GM19372 (cell line): Measurements from ENCODE around the gene PRKCZ.
"Not testable (repeated sequence)": the region's sequence is repeated elsewhere in the genome, so short reads cannot be mapped to it uniquely, and the experiment has no call there.

Experiments
- ATAC-seq: cut with Tn5 transposase; IDR thresholded peaks from one replicate; pipeline ENCODE4 v1.9.1; 2021; ENCODE audit warnings: mild to moderate bottlenecking, low read depth, moderate library complexity; ENCODE audit not compliant: unreplicated experiment

PRKCZ gene

DNA sequence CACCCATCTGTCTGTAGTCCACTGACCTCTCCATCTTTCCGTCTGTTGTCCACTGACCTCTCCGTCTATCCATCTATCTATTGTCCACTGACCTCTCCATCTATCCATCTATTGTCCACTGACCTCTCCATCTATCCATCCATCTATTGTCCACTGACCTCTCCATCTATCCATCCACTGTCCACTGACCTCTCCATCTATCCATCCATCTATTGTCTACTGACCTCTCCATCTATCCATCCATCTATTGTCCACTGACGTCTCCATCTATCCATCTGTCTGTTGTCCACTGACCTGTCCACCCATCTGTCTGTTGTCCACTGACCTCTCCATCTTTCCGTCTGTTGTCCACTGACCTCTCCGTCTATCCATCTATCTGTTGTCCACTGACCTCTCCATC, 97.7 kb downstream of the PRKCZ start:
- ATAC-seq = not testable (repeated sequence)

DNA sequence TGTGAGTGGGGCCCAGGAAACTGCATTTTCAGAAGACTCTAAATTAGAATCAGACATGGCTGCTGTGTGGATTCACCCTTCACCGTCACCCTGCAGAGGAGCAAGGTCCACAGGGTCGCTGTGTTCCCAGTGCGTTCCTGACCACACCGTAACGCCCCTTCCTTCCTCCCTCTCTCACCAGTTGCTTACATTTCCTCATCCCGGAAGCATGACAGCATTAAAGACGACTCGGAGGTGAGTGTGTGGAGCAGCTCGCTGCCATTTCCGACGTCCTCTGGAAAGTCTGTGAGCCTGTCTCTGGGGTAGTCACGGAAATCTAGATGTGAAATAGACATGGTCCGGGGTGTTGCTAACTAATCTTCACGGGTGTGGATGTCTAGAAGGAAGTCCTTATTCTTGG, 98.5 kb downstream of the PRKCZ start:
- no peak for ATAC-seq

DNA sequence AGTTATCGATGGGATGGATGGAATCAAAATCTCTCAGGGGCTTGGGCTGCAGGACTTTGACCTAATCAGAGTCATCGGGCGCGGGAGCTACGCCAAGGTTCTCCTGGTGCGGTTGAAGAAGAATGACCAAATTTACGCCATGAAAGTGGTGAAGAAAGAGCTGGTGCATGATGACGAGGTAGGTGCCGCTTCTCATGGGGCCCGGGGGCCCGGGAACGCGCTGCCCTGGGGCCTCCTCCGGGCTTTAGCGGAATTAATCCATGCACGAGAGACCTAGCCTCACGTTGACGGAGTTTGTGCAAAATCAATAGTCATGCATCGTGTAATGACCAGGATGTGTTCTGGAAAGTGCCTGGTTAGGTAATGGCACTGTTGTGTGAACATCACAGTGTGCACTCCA, 100.6 kb downstream of the PRKCZ start:
- ATAC-seq = no peak

DNA sequence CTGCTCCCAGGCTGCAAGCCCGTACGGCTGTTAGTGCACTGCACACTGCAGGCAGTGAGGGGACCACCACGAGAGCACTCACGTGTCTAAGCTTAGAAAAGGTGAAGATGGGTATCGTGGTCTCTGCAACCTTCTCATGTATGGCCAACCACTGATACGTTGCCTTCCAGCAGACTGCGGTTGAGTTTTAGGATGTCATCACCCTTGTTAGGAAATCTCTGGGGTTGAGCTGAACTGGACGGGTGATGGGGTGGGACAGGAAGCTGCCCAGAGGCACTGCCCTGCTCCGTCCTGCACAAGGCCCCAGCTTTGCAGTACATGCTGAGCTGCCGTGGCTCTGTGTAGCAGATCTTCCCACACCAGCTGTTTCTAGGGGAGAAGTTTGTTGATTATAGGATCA, 101.0 kb downstream of the PRKCZ start:
- ATAC-seq = no peak

DNA sequence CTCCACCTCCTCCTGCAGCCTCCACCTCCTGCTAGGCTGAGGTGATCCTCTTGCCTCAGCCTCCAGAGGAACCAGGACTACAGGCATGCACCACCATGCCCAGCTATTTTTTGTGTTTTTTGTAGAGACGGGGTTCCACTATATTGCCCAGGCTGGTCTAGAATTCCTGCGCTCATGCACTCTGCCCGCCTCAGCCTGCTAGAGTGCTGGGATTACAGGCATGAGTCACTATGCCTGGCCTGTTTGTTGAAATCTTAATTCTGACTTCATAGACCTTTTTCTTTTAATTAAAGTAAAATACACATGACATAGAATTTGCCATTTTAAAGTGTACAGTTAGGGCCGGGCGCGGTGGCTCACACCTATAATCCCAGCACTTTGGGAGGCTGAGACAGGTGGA, 101.7 kb downstream of the PRKCZ start:
- ATAC-seq = no peak

DNA sequence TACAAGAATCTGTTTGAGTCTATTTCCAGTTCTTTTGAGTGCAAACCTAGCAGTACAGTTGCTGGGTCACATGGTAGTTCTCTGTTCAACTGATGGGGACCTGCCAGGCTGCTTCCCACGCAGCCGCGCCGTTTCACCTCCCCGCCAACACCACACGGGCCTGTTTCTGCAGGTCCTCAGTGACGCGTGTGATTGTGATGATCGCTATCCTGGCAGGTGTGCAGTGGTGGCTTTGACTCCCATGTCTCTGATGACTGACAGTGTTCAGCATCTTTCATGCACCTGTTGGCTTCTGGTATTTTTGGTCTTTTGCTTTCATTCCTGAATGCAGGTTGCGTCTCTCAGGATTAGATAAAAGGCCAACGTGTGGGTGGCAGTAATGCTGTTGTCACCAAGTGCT, 102.7 kb downstream of the PRKCZ start:
- no peak for ATAC-seq

DNA sequence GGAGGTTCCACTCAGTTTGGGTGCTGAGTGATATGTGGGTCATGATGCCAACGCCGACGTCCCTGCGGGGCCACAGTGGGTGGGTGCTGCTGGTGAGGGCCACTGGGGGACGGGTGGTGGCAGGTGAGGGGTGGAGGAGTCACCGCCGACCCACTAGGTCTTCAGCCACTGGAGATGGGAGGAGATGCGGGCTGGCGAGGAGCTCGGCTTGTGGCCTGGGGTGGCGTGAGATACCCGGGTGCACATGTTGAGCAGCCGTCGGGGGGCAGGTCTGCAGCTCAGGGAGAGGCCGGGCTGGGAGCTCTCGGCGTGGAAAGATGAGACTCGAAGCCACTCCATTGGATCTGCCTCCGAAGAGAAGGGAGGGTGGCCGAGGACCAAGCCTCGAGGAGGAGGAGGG, 103.8 kb downstream of the PRKCZ start:
- no peak for ATAC-seq

DNA sequence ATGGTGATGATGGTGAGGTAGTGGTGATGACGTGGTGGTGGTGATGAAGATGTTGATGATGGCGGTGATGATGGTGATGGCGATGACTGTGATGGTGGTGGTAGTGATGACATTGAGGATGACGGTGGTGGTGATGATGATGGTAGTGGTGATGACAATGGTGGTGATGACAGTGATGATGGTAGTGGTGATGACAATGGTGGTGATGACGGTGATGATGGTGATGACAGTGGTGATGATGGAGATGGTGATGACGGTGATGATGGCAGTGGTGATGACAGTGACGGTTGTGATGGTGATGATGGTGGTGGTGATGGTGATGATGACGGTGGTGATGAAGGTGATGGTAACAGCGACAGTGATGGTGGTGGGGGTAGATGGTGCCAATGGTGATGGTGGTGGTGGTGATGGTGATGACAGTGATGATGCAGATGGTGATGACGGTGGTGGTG, 105.0 kb downstream of the PRKCZ start:
- no peak for ATAC-seq

DNA sequence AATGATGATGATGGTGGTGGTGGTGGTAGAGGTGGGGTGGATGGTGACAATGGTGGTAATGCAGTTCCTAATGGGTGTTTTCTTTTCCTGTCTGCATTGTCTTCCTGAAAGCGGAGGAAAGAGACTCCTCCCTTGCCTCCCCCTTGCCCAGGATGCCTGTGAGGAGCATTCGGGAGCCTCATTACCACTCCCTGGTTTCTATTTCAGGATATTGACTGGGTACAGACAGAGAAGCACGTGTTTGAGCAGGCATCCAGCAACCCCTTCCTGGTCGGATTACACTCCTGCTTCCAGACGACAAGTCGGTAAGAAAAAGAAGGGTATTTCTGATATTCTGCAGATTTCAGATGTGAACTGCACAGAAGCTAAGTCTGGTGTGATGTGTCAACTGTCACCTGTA, 105.6 kb downstream of the PRKCZ start:
- ATAC-seq = no peak

DNA sequence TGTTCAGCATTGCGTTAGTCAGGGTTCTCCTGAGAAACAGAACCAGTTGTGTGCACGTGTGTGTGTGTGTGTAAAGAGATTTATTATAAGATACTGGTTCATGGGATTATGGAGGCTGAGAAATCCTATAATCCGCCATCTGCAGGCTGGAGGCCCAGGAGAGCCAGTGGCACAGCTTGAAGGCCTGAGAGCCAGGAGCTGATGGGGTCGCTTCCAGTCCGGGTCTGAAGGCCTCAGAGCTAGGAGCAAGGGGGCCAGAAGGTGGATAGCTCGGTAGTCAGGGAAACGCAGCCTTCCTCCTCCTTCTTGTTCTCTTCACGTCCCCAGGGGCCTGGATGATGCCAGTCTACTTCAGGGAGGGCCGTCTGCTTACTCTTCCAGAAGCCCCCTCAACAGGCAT, 106.7 kb downstream of the PRKCZ start:
- ATAC-seq = no peak

DNA sequence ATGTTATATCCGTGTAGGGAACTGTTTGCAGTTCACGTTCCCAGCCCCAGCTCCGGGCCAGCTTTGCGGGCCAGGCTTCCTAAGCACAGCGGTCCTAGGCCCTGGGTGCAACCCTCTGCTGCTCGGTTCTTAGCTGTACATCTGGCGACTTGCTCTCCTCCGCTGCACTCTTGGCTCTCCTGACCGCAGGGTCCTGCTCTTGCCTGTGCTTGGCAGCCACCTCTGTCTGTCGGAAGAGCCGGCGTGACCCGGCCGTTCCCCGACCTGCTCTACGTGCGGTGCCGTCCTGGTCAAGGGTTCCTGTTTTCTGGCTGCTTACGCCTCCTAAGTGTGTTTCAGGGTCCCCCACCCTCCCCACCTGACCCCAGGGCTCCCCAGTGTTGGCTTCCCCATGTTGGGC, 107.6 kb downstream of the PRKCZ start:
- no peak for ATAC-seq

DNA sequence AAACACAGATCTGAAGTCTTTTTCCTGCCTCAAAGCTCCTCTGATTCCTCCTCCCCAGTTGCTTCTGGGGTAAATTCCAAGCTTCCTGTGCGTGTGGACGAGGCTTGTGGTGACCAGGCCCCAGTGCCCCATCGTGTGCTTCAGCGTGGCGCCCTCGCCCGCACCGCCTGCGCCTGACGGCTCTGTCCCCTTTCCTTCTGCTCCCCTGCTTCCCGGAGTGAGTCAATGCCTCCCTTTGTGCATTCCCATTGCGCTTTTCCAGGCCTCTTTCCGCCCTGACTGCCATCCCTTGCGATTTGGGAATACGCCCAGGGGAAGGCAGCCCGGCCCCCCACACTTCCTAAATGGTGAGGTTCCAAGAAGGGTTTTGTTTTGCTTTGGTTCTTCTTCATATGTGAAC, 108.1 kb downstream of the PRKCZ start:
- ATAC-seq = no peak

DNA sequence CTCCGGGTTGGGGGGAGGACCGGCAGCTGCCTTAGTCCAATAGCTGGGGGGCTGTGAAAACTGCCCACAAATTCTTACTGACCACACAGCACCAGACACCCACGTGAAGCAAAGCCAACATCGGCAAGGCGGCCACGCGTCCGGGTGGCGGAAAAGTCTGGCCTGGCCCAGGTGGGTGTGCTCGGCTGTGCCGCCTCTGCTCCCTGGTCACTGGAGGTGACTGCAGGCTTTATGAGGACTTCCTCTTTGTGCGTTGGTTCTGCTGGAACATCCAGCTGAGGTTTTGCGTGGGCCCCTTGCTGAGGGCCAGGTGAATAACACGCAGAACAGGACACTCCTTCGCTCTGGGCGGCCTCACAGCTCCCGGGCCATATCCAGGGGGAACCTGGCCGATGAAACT, 108.9 kb downstream of the PRKCZ start:
- no peak for ATAC-seq

DNA sequence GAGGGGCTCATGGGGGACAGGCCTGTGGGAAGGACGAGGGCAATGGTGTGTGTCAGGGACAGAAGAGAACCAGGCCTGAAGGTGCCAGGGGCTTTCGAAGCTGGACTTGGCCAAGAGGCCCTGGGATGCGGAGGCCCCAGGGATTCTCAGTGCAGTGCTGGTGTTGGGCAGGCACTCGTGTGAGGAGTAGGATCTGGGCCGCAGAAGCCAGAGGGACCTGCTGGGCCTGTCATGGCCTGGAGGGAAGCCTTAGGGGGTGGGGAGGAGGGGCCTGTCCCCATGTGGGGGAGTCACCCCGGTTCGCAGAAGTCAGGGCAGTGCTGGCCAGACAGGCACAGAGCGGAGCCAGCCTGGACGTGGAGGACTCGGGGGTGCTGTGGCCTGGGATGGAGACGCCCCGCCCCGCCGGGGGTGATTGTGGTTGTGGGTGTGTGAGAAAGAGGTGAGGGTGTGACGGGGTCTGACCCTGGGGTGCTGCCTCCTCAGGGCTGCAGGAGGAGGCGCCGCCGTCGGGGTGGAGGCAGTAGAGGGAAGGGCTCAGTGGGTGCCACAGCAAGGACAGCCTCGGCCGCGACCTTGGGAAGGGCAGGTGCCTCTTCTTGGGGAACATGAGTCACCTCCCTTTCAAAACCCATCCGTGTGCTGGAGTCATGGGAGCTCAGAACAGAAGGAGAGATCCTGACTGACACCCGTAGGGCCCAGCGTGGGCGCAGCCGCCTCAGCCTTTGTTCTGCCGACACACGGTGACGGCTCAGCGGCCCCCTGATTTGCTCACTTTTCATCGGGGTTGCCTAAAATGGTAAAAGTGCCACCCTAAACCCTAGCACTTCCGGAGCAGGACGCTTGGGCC, 110.5 kb downstream of the PRKCZ start:
- ATAC-seq = no peak

DNA sequence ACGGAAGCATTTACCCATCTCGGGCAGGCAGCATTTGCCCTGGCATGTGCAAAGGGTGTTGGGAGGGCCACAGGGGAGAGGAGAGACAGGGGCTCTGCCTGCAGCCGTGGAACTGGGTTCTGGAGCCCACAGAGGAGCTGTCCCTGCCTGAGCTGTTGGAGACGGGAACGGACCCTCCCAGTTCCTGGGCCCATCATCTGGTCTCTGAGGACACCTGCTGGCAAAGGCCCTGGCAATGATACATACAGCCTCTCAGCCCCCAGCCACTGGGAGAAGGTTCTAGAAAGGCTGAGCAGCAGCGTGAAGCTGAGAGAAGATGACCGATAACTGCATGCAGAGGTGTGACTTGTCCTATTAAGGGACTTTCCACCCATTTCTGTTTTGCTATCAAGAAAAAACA, 113.0 kb downstream of the PRKCZ start:
- ATAC-seq = no peak

DNA sequence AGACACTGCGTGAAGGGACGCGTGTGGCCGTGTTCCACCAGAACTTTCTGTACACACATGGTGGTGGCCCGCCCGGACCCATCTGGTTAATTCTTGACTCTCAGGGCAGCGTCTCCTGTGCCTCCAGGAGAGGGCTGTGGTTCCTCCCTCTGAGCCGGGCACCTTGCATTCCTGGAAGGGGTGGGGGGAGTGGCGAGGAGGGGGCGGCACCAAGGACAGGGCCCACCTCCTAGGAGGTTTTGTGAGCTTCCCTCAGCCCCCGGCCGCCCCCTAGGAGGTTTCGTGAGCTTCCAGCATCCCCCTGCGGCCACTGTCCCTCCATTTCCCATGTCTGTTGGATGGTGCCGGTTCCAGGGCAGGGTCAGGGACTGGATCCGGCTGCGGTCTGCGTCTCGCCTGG, 115.4 kb downstream of the PRKCZ start:
- ATAC-seq = no peak

DNA sequence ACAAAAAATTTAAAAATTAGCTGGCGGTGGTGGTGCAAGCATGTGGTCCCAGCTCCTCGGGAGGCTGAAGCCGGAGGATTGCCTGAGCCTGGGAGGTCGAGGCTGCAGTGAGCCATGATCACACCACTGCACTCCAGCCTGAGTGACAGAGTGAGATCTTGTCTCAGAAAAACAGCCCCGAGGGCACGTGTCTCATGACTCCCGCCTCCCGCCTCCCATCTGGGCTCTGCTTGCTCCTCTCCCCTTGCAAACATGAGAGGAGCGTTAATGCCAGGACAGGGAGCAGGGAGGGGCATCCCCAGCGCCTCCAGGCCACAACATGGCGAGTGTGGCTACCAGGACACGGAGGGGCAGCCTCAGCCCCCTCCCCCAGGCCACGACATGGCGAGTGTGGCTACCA, 116.0 kb downstream of the PRKCZ start:
- ATAC-seq = no peak

DNA sequence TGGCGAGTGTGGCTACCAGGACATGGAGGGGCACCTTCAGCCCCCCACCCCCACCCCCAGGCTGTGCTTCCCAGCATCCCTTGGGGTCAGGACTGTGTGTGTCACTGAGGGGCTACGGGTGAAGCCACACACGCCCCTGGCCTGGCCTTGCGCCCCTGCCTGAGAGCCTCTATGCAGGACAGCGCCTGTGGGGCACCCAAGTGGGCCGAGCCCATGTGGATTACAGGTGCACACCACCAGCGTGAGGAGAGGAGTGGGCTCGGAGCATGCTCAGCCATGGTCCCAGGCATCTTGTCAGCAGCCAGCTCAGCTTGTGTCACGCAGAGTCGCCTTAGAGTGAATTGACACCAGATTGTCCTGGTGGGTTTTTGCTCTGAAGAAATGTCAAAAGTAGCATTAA, 116.5 kb downstream of the PRKCZ start:
- ATAC-seq = no peak

DNA sequence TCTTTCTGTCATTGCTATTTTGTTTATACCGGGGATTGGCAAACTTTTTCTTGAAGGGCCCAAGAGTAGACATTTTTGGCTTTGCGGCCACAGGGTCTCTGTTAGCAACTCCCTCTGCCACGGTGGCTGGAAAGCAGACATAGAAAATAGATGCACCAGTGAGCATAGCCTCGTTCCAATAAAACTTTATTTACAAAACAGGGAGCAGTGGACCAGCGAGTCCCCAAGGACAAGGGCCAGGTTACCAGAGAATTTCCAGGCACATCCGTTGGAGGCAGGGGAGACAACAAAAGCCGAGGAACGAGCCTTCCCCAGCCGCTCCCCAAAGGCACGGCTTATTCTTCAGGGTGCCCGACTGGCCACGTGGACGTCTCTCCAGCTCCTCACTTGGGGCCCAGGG, 117.9 kb downstream of the PRKCZ start:
- ATAC-seq = no peak

DNA sequence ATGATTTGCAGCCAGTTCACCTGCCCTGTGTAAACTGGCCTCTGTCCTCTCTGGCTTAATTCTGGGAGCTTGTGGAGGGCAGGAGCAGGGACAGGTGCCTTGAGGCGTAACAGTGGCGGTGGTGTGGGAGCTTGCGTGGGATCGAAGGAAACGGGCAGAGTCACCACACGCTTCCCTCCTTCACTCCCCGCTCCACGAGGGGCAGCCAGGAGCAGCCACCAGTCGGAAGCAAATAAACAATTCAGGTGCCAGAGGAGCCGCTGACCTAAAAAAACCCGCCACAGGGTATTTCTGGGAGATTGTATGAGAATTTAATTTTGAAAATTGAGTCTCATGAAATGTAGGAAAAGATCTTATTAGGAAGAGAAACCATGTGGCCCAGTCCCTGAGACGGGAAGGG, 118.3 kb downstream of the PRKCZ start:
- ATAC-seq = no peak

DNA sequence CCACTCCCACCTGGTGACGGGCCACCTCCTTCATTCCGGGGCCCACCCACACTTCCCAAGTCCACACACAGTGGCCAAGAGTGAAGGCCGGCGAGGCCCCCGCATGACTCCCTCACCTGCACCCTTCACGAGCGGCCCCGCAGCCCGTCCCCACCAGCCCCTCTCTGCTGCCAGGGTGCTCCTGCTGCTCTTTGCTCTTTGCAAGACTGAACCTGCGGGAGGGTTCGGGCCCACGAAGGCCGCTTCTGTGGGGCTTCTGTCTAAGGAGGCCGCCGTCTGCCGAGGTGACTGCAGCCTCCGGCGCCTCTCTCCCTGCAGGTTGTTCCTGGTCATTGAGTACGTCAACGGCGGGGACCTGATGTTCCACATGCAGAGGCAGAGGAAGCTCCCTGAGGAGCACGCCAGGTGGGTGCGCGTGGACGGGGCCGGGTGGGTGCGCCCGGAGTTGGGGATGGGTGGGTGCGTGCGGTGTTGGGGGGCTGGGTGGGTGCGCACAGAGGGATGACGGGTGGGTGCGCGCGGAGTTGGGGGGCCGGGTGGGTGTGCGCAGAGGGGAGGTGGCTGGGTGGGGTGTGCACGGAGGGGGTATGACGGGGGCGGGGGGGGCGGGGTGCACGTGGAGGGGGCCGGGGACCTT, 119.1 kb downstream of the PRKCZ start:
- no peak for ATAC-seq

DNA sequence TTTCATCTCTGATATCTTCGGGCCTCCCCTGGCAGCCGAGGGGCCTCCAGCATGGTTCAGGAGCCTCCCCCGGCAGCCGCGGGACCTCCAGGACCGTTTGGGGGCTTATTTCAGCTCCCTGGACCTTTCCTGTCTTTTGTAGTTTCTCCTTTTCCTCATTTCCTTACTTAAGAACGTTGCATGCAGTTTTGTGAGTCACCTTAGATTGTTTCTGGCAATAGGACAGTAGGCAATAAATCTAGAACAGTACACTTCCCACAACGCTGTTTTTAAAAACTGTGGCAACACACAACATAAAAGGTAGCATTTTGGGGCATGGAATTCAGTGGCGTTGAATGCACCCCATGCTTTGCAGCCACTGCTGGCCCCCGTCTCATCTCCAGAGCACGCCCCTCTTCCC, 120.0 kb downstream of the PRKCZ start:
- no peak for ATAC-seq
